ENCODE data around the gene C19orf12. TPM values are rescaled to one million over a fixed set of nuclear protein-coding genes. Genes with fewer than 3 reads are reported as not detected.
A peak's percentile ranks its signal among the peaks of the same experiment; 100 is the strongest.
"Not testable (repeated sequence)": the region's sequence is repeated elsewhere in the genome, so short reads cannot be mapped to it uniquely, and the experiment has no call there.

C19orf12 gene
- total RNA-seq, 1 donor from 2014 or later: 48.6 TPM

DNA sequence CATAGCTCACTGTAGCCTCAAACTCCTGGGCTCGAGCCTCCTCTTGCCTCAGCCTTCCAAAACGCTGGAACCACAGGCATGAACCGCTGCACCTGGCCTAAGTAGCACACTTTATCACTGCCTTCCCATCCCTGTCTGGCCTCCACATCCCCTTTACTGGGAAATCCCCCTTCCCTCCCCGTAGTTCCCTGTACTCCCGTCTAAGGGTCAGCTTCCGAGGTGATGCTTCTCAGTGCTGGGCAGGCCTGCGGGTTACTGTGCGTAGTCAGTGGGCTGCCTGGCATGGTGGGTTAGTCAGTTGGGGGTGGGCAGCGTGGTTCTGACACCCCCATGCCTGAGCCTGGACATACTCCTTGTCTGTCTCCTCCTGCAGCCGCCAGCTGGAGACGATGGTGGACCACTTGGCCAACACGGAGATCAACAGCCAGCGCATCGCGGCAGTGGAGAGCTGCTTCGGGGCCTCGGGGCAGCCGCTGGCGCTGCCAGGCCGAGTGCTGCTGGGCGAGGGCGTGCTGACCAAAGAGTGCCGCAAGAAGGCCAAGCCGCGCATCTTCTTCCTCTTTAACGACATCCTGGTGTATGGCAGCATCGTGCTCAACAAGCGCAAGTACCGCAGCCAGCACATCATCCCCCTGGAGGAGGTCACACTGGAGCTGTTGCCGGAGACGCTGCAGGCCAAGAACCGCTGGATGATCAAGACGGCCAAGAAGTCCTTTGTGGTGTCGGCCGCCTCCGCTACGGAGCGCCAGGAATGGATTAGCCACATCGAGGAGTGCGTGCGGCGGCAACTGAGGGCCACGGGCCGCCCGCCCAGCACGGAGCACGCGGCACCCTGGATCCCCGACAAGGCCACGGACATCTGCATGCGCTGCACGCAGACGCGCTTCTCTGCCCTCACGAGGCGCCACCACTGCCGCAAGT, 41.4 kb downstream of the C19orf12 start:
- H3K4me1 ChIP-seq: peaks cover 98% of the 10 kb centered on the region
- no peak for DNase-seq
- H3K4me3 ChIP-seq: no peak overlapping the region
- H3K27me3 ChIP-seq (ENCODE audit: low read depth): no peaks in the 10 kb centered on the region
- H3K36me3 ChIP-seq: peaks cover 29% of the 10 kb centered on the region
- peak overlapping the region; percentile 98 for H3K27ac ChIP-seq (replicated peaks)
- intact Hi-C loops (cut with micrococcal nuclease): no loop called here
- TF ChIP-seq, protein P1, sequence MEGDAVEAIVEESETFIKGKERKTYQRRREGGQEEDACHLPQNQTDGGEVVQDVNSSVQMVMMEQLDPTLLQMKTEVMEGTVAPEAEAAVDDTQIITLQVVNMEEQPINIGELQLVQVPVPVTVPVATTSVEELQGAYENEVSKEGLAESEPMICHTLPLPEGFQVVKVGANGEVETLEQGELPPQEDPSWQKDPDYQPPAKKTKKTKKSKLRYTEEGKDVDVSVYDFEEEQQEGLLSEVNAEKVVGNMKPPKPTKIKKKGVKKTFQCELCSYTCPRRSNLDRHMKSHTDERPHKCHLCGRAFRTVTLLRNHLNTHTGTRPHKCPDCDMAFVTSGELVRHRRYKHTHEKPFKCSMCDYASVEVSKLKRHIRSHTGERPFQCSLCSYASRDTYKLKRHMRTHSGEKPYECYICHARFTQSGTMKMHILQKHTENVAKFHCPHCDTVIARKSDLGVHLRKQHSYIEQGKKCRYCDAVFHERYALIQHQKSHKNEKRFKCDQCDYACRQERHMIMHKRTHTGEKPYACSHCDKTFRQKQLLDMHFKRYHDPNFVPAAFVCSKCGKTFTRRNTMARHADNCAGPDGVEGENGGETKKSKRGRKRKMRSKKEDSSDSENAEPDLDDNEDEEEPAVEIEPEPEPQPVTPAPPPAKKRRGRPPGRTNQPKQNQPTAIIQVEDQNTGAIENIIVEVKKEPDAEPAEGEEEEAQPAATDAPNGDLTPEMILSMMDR (IDR thresholded peaks at IDR 0.05; ENCODE audit: borderline replicate concordance): no peak
- H3K9me3 ChIP-seq (replicated peaks): no peaks in the 10 kb centered on the region

DNA sequence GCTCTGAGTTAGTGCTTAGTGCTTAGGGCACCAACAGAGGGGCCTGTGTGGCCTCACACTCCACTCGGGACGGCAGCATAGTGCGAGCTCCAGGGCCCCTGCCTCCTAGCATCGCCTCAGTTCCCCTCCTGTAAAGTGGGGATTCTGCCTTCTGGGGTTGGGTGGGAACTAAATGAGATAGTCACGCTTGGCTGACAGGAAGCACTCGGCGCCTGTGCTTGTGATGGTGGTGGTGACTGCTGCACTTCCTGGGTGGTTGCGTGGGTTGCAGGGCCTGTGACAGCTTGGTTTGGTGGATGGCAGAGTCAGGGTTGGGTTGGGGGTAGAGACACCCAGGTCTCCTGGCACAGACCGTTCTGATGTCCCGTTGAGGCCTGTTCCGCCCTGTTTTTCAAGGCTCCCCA, 42.1 kb downstream of the C19orf12 start:
- peaks cover 29% of the 10 kb centered on the region for H3K36me3 ChIP-seq
- DNase-seq: no peak
- TF ChIP-seq, protein P1 (IDR thresholded peaks at IDR 0.05; ENCODE audit: borderline replicate concordance): no peak
- no peaks in the 10 kb centered on the region for H3K9me3 ChIP-seq (replicated peaks)
- peak overlapping the region; percentile 98 for H3K27ac ChIP-seq (replicated peaks)
- no peaks in the 10 kb centered on the region for H3K27me3 ChIP-seq (ENCODE audit: low read depth)
- intact Hi-C loops (cut with micrococcal nuclease): no loop called here
- peaks cover 98% of the 10 kb centered on the region for H3K4me1 ChIP-seq
- no peak overlapping the region for H3K4me3 ChIP-seq

DNA sequence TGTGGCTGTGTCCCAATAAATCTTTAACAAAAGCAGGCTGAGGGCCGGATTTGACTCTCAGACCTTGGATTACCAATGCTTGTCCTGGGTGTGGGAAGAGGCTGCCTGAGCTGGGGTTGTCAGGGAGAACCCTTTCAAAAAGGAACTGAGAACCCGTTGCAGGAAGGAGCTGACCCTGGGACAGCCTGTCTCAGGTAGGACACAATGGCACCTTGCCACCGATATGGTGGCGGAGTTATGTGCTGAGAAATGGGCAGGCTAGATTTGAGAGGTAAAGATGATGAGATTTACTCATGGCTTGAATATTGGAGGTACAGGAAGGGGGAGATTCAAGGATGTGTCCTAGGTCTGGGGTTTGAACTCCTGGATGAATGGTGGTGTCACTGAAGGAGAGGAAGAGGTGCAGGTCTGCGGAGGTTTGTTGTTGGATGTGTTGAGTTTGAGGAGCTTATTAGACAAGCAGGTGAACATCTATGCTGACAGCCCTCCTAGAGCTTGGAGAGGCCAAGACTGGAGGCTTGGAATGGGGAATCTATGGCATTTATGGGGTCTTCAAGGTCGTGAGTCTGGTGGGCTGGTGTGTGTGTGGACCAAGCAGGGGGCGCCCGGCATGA, 42.6 kb downstream of the C19orf12 start:
- Histone ChIP-seq H3K9me3 (replicated peaks) (no peaks in the 10 kb centered on the region), H3K36me3 (peaks cover 29% of the 10 kb centered on the region), H3K4me3 (no peak overlapping the region), H3K4me1 (peaks cover 98% of the 10 kb centered on the region), H3K27ac (replicated peaks) (peak overlapping the region; percentile 98), H3K27me3 (ENCODE audit: low read depth) (no peaks in the 10 kb centered on the region)
- DNase-seq: no peak
- intact Hi-C loops (cut with micrococcal nuclease): no loop called here
- TF ChIP-seq, protein P1 (IDR thresholded peaks at IDR 0.05; ENCODE audit: borderline replicate concordance): no peak

DNA sequence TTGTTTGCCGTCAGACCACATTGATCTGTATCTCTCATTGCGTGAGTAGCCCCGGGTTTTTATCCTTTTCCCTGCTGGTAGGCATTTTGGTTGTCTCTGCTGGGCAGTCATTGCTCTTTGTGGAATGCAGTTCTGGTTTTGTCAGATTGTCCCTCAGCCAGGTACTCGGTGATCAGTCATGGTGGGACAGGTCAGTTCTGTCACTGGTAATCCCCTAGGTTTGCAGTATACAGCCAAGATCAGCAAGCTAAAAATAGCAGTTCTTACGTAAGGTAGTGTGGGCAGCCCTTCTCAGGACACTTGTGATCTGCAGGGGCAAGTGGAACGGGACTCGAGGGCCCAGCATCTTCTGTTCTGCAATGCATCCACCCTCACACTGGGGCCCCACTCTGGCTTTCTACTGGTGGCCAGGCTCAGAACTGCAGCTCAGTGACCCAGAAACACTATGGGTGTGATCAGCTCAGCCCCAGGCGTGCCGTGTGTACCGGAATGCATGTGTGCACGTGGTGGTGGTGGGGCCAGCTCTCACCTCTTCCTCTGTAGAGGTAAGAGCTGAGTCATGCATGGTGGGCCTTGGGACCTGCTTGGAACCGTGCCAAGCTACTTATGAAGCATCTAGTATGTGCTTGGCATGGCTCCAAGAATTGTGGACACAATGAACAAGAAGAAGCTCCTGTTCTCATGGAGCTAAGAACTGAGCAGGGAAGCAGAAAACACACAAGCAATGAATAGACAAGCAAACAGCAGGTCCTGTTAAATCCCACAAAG, 43.5 kb downstream of the C19orf12 start:
- Histone ChIP-seq H3K4me3 (peak overlapping the region; percentile 29), H3K27me3 (ENCODE audit: low read depth) (no peaks in the 10 kb centered on the region), H3K27ac (replicated peaks) (peak overlapping the region; percentile 98), H3K9me3 (replicated peaks) (no peaks in the 10 kb centered on the region), H3K4me1 (peaks cover 98% of the 10 kb centered on the region), H3K36me3 (peaks cover 29% of the 10 kb centered on the region)
- peak; percentile 68 for DNase-seq
- intact Hi-C loops (cut with micrococcal nuclease): no loop called here
- TF ChIP-seq, protein P1 (IDR thresholded peaks at IDR 0.05; ENCODE audit: borderline replicate concordance): peak; percentile 57

DNA sequence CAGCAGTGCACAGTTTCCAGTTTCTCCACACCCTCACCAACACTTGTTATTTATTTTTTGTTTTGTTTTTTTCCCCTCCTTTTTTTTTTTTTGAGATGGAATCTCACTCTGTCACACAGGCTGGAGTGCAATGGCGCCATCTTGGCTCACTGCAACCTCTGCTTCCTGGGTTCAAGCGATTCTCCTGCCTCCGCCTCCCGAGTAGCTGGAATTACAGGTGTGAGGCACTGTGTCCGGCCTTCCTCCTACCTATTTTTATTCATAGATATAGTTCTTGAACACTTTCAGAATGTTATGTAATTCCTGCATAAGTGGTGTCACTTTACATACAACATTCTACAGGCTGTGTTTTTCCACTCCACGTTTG, 44.1 kb downstream of the C19orf12 start:
- Histone ChIP-seq H3K36me3 (peaks cover 26% of the 10 kb centered on the region), H3K4me3 (peak overlapping the region; percentile 29), H3K4me1 (peaks cover 97% of the 10 kb centered on the region), H3K27ac (replicated peaks) (peak overlapping the region; percentile 98)
- H3K27me3 ChIP-seq (ENCODE audit: low read depth); intact Hi-C loops (cut with micrococcal nuclease); H3K9me3 ChIP-seq (replicated peaks); DNase-seq: not testable (repeated sequence)
